Body of pancreas (tissue), 4 donors: Measurements from ENCODE around the gene DAND5. TPM values are rescaled to one million over a fixed set of nuclear protein-coding genes. Genes with fewer than 3 reads are reported as not detected.
"Not testable (repeated sequence)": the region's sequence is repeated elsewhere in the genome, so short reads cannot be mapped to it uniquely, and the experiment has no call there.

Source experiments
- ATAC-seq: fragments of 150-250 bp; one replicate; pipeline ENCODE4 v1.9.1; 2016
- DNase-seq, 4 donors: peaks; one replicate each; pipeline ENCODE4 v3.0.0-alpha.2; 2019
- H3K27ac ChIP-seq, 4 donors: fragments of 200-600 bp; sonication (generic); 1 replicate in 3 of 4; 2 replicates in 1 of 4; pipeline versions ENCODE4 v1.5.1 to v1.6.1; 2016 to 2019; ENCODE audit warnings: mild to moderate bottlenecking in 1 of 4, mixed read lengths in 1 of 4, moderate library complexity in 1 of 4
- H3K27me3 ChIP-seq, 2 donors: fragments of 200-600 bp; sonication (generic); one replicate each; pipeline ENCODE4 v1.6.0; 2016; ENCODE audit warnings: mild to moderate bottlenecking in 1 of 2
- H3K36me3 ChIP-seq, 2 donors: fragments of 200-600 bp; sonication (generic); replicated peaks in 1 of 2; 2 replicates each; pipeline ENCODE4 v1.5.1; 2016; ENCODE audit warnings: low read depth in 2 of 2; ENCODE audit not compliant: insufficient read depth in 1 of 2
- H3K4me1 ChIP-seq: fragments of 200-600 bp; sonication (generic); one replicate; pipeline ENCODE4 v1.6.0; 2016
- H3K4me3 ChIP-seq, 2 donors: fragments of 200-600 bp; sonication (generic); 1 replicate in 1 of 2; 2 replicates in 1 of 2; pipeline ENCODE4 v1.5.1; 2016 to 2019
- H3K9me3 ChIP-seq, 3 donors: fragments of 200-600 bp; sonication (generic); 1 replicate in 2 of 3; 2 replicates in 1 of 3; pipeline ENCODE4 v1.5.1; 2016
- POLR2A ChIP-seq, 3 donors: fragments of 450-650 bp; IDR thresholded peaks; one replicate each; pipeline ENCODE4 v1.6.1; 2016; ENCODE audit warnings: antibody characterized with exemption in 3 of 3, mild to moderate bottlenecking in 2 of 3
- WGBS, 2 donors: methylation state at CpG; one replicate each; pipeline ENCODE4 v1.1.5; 2017; 5-methylcytosine and 5-hydroxymethylcytosine counted together
- intact Hi-C: fragments of 100-400 bp; cut with DNase I; formaldehyde crosslinking; loops from one replicate; pipeline ENCODE4 v1.15.1; 2023
- total RNA-seq, 2 donors: library from RNA; depleted of rRNA; stranded (reverse); fragments of >200 nt; gene quantifications; one replicate each; pipeline ENCODE4 v1.1.0, GENCODE V29; 2016
- TF ChIP-seq, protein P1 (sequence below), 7 experiments: fragments of 450-650 bp in 4 of 7; fragments of 200-600 bp in 3 of 7; sonication (generic) in 3 of 7; IDR thresholded peaks; one replicate each; pipeline ENCODE4 v1.5.1; 2016 to 2019; ENCODE audit warnings: antibody characterized with exemption in 7 of 7

The DAND5 gene
- total RNA-seq, 2 donors from 2014 or later = not detected

DNA sequence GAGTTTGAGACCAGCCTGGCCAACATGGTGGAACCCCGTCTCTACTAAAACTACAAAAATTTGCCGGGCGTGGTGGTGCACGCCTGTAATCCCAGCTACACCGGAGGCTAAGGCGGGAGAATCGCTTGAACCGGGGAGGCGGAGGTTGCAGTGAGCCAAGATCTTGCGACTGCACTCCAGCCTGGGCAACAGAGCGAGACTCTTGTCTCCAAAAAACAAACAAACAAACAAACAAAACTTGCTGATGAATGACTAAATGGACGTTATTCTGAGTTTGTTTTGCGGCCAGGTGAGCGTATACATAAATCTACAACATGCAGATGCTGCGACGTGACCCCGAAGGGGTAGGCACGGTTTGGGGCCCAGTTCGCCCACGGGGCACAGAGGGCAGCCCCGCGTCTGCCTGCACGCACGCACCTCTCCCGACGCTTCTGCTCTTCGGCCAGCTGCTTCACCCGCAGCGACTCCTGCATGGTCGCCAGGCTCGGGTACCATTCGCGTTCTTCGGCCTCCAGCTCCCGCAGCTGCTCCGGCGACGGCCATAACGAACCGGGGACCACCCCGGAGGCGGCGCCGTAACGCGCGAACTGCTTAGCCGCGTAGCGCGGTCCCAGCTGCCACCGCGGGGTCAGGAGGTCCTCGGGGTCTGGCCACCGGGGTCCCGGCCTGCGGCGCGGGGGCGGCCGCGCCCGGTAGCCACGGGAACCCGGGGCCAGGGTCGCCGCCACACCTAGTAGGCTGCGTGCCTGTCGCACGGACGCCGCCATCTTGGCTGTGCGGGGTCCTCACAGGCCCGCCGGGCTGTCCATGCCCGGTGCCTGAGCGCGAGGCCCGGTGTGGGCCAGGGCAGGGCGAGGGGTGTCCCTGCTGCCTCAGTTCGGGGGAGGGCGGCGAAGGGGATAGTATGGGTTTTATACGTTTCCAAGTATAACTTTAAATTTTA lies 12.7 kb upstream of the DAND5 start, which contains the start of gene GADD45GIP1:
Gene GADD45GIP1 (minus strand): TSS at position 778 of the 943 bp plus-strand sequence. CDS start 11 bp downstream, at position 767.
- peaks cover 38% of the 10 kb centered on the region for H3K4me1 ChIP-seq
- peak; percentile 80 to 85 (median 80) for DNase-seq
- no peaks in the 10 kb centered on the region for H3K9me3 ChIP-seq
- H3K27me3 ChIP-seq = no peaks in the 10 kb centered on the region
- peak; percentile 96 for ATAC-seq
- H3K27ac ChIP-seq = peak within 1 kb of the TSS; percentile 64 to 91 (median 86)
- TF ChIP-seq, protein P1, sequence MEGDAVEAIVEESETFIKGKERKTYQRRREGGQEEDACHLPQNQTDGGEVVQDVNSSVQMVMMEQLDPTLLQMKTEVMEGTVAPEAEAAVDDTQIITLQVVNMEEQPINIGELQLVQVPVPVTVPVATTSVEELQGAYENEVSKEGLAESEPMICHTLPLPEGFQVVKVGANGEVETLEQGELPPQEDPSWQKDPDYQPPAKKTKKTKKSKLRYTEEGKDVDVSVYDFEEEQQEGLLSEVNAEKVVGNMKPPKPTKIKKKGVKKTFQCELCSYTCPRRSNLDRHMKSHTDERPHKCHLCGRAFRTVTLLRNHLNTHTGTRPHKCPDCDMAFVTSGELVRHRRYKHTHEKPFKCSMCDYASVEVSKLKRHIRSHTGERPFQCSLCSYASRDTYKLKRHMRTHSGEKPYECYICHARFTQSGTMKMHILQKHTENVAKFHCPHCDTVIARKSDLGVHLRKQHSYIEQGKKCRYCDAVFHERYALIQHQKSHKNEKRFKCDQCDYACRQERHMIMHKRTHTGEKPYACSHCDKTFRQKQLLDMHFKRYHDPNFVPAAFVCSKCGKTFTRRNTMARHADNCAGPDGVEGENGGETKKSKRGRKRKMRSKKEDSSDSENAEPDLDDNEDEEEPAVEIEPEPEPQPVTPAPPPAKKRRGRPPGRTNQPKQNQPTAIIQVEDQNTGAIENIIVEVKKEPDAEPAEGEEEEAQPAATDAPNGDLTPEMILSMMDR (IDR thresholded peaks at IDR 0.05) = peak in 1 of 7 experiments; percentile 3
- peak; percentile 52 to 73 (median 73) for TF ChIP-seq POLR2A (IDR thresholded peaks at IDR 0.05)
- peaks cover 0 to 6% of the 10 kb centered on the region in 2 donors for H3K36me3 ChIP-seq
- H3K4me3 ChIP-seq = peak within 1 kb of the TSS; percentile 67 to 96
- intact Hi-C loops = no loop called here
- WGBS, 2 donors = 4 to 7% methylated on average over 40 to 70 of the region's 84 CpGs

DNA sequence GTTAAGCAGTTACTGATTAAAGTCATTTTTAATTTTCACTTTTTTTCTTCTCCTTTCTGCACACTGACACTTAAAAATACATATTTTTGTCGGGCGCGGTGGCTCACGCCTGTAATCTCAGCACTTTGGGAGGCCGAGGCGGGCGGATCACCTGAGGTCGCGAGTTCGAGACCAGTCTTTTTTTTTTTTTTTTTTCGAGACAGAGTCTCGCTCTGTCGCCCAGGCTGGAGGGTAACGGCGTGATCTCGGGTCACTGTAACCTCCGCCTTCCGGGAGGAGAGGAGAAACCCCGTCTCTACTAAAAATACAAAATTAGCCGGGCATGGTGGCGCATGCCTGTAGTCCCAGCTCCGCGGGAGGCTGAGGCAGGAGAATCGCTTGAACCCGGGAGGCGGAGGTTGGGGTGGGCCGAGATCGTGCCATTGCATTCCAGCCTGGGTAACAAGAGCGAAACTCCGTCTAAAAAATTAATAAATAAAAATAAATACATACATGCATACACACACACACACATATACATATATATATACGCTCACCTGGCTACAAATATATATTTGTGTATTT lies 11.9 kb upstream of the DAND5 start:
- peak; percentile 8 for ATAC-seq
- H3K36me3 ChIP-seq, DNase-seq, H3K9me3 ChIP-seq, intact Hi-C loops, H3K27me3 ChIP-seq: not testable (repeated sequence)
- 30 to 34% methylated on average over 31 of the region's 31 CpGs for WGBS, 2 donors
- H3K4me3 ChIP-seq = peak overlapping the region; percentile 67 to 96
- peak overlapping the region; percentile 64 to 91 (median 86) for H3K27ac ChIP-seq
- peaks cover 38% of the 10 kb centered on the region for H3K4me1 ChIP-seq
- peak in 1 of 3 donors; percentile 14 for TF ChIP-seq POLR2A (IDR thresholded peaks at IDR 0.05)

DNA sequence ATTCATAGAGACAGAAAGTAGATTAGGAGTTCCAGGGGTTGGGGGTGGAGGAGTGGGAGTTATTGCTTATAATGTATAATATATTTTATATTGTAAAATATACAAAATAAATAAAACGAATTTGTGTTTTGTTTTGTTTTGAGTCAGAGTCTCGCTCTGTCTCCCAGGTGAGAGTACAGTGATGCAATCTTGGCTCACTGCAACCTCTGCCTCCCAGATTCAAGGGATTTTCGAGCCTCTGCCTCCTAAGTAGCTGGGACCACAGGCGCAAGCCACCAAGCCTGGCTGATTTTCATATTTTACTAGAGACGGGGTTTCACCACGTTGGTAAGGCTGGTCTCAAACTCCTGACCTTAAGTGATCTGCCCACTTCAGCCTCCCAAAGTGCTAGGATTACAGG lies 9.9 kb upstream of the DAND5 start:
- WGBS, 2 donors = 55 to 57% methylated on average over 6 of the region's 6 CpGs
- no peaks in the 10 kb centered on the region for H3K27me3 ChIP-seq
- no peaks in the 10 kb centered on the region for H3K9me3 ChIP-seq
- no peak overlapping the region for H3K27ac ChIP-seq
- H3K4me3 ChIP-seq = no peak overlapping the region
- ATAC-seq = no peak
- intact Hi-C loops = no loop called here
- no peak for DNase-seq
- TF ChIP-seq POLR2A (IDR thresholded peaks at IDR 0.05) = no peak
- TF ChIP-seq, protein P1 (IDR thresholded peaks at IDR 0.05) = no peak
- H3K4me1 ChIP-seq = peaks cover 26% of the 10 kb centered on the region
- peaks cover 0 to under 1% of the 10 kb centered on the region in 2 donors for H3K36me3 ChIP-seq

DNA sequence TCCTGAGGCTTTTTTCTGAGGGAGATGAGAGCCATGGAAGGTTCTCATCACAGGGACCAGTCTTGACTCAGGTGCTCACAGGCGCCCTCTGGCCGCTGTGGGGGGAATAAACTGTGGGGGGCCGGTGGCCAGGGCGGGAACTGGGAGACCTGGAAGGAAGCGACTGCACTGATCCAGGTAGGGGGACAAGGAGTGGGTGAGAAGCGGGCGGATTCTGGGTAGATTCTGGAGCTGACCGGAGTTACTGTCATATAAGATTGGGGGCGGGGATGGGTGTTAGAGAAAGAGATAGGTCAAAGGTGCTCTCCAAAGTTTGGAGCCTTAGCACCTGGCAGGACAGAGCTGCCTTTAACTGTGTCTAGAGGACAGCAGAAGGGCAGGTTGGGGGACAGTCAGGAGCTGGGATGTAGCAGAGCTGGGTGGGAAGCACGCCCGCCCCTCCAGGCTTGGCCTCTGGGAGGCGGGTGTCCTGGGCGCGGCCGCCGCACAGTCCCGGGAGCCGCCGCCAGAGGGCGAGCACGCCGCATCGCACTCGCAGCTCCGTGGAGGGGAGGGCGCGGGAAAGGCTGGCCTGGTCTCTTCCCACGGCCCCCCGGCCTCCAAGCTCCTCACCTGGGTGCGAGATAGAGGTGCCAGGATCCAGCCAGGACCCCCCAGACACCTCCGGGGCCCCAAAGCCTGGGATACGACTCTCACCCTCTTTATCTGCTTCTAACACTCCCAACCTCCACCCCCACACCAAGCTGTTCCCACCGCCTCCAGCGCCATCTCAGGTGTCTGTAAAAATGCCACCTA lies 4.2 kb upstream of the DAND5 start:
- Histone ChIP-seq H3K4me1 (peaks cover 22% of the 10 kb centered on the region), H3K27ac (peak overlapping the region; percentile 52 to 77 (median 68))
- peak; percentile 95 for ATAC-seq

More for the DNA sequence above, 4.2 kb upstream of the DAND5 start:
- DNase-seq = peak; percentile 80 to 87 (median 82)
- TF ChIP-seq POLR2A (IDR thresholded peaks at IDR 0.05) = peak in 1 of 3 donors; percentile 18
- TF ChIP-seq, protein P1 (IDR thresholded peaks at IDR 0.05) = peak; percentile 68 to 99 (median 96)
- 0 to 1% methylated on average over 19 to 34 of the region's 34 CpGs for WGBS, 2 donors
- Histone ChIP-seq H3K27me3 (no peaks in the 10 kb centered on the region), H3K9me3 (no peaks in the 10 kb centered on the region), H3K4me3 (no peak overlapping the region), H3K36me3 (no peaks in the 10 kb centered on the region)
- intact Hi-C loops = no loop called here
